Fibroblast of lung (primary cell): Measurements from ENCODE around the gene CCDC148.

Source experiments
- CTCF ChIP-seq, 2 donors: IDR thresholded peaks in 1 of 2; conservative IDR thresholded peaks in 1 of 2; 1 replicate in 1 of 2; 2 replicates in 1 of 2; pipeline ENCODE4 v1.5.1; 2011 to 2012; ENCODE audit warnings: low read length in 2 of 2, control low read depth in 1 of 2, inconsistent platforms in 1 of 2, low read depth in 1 of 2, mild to moderate bottlenecking in 1 of 2
- EZH2 ChIP-seq: IDR thresholded peaks from 2 replicates; pipeline ENCODE4 v1.5.1; 2012; ENCODE audit warnings: low read length, control low read depth, mild to moderate bottlenecking; ENCODE audit errors: missing control alignments

- no peak for TF ChIP-seq EZH2
- TF ChIP-seq CTCF (conservative IDR thresholded peaks at IDR 0.05 in 1 of 2, IDR thresholded peaks at IDR 0.05 in 1 of 2; ENCODE audit: low read depth in 1 of 2, low read length in 2 of 2): no peak
Measured at GRCh38 chr2:158269143-158269542, 187.4 kb downstream of the CCDC148 start.
